Activated CD4-positive, CD25-positive, alpha-beta regulatory T cell treated with anti-CD3 and anti-CD28 coated beads, Interleukin-2, amount 50 U/mL, for 72 hours (primary cell): ENCODE results near the gene RABGGTA.
A peak's percentile ranks its signal among the peaks of the same experiment; 100 is the strongest.

Source experiments
- DNase-seq: peaks from one replicate; pipeline ENCODE4 v3.0.0; 2021

RABGGTA gene, protein sequence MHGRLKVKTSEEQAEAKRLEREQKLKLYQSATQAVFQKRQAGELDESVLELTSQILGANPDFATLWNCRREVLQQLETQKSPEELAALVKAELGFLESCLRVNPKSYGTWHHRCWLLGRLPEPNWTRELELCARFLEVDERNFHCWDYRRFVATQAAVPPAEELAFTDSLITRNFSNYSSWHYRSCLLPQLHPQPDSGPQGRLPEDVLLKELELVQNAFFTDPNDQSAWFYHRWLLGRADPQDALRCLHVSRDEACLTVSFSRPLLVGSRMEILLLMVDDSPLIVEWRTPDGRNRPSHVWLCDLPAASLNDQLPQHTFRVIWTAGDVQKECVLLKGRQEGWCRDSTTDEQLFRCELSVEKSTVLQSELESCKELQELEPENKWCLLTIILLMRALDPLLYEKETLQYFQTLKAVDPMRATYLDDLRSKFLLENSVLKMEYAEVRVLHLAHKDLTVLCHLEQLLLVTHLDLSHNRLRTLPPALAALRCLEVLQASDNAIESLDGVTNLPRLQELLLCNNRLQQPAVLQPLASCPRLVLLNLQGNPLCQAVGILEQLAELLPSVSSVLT

DNA sequence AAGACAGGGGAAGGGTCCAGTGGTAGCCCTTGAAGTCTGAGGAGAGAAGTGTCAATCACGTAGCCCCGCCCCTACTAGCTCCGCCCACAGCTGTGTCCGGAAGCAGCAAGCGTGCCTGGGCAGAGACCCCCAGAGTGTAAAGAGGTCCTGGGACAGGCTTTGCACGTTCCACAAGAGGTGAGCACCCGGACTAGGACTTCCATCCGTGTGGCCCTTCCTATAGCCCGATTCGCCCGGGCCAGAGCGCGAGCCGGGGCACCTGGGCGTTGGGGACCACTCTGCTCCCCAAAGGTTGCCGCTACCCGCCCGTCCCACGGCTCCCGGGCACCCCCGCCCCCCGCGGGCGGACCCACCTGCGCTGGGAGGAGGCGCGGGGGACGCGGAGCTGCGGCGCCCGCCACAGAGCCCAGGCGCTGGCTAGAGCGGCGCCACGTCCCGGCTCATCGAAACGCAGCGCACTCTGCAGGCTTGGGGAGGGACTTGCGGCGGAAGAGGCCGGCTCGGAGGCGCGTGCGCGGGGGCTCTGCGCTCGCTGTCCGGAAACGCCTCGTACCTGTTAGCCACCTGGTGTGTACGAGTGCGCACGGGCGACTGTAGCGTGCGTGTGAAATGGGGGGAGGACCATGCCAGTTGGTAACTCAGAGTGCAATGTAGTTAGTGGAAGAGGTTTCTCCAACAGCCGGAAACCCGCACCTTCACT, at the start of gene RABGGTA:
RABGGTA (minus strand) TSS at position 464 of the 700 bp plus-strand sequence. CDS start 482 bp downstream, outside the sequence.
- peak; percentile 88 for DNase-seq

DNA sequence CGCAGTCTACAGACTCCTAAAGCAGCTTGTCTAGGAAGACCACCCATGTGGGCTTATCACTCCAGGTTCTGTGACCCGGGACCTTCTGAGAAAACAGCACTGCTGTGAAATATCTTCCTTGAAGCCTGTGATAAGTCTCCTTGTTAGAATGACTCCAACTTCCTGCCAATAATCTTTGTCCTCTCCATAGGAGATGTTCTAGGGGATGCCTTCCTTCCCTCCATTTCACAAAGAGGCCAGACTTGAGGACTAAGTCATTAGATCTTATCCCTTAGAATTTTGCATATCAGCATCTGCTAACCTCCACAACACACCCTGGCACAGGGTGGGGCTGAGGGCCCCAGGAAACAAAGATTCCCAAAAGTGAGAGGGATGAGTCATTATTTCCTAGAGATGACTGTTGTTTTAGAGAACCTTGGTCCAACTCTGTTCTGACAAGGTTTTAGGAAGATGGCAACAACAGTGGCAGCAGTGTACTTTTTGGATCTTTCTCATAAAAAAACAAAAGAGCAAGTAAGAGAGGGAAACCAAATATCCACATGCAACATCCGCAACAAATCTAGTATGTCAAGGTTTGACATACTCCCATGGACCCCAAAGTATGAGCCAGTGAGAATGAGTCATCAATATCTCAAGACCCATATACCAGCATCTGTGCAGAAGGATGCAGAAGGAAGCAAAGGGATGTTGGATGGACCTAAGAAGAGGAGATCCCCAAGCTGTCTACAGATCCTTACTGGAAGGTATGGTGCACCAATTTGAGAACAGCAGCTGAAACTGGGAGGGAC, 45.9 kb upstream of the RABGGTA start:
- no peak for DNase-seq

DNA sequence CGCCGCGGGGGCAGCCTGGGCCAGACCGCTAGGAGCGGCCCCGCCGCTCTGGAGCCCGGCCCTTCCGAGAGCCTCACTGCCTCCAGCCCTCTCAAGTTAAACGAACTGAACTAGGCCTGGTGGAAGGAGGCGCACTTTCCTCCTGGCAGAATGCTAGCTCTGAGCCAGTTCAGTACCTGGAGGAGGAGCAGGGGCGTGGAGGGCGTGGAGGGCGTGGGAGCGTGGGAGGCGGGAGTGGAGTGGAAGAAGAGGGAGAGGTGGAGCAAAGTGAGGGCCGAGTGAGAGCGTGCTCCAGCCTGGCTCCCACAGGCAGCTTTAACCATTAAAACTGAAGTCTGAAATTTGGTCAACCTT, 45.2 kb upstream of the RABGGTA start:
- DNase-seq: no peak

DNA sequence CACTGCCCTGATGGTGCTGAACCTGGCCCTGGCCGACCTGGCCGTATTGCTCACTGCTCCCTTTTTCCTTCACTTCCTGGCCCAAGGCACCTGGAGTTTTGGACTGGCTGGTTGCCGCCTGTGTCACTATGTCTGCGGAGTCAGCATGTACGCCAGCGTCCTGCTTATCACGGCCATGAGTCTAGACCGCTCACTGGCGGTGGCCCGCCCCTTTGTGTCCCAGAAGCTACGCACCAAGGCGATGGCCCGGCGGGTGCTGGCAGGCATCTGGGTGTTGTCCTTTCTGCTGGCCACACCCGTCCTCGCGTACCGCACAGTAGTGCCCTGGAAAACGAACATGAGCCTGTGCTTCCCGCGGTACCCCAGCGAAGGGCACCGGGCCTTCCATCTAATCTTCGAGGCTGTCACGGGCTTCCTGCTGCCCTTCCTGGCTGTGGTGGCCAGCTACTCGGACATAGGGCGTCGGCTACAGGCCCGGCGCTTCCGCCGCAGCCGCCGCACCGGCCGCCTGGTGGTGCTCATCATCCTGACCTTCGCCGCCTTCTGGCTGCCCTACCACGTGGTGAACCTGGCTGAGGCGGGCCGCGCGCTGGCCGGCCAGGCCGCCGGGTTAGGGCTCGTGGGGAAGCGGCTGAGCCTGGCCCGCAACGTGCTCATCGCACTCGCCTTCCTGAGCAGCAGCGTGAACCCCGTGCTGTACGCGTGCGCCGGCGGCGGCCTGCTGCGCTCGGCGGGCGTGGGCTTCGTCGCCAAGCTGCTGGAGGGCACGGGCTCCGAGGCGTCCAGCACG, 44.6 kb upstream of the RABGGTA start:
- DNase-seq: no peak

DNA sequence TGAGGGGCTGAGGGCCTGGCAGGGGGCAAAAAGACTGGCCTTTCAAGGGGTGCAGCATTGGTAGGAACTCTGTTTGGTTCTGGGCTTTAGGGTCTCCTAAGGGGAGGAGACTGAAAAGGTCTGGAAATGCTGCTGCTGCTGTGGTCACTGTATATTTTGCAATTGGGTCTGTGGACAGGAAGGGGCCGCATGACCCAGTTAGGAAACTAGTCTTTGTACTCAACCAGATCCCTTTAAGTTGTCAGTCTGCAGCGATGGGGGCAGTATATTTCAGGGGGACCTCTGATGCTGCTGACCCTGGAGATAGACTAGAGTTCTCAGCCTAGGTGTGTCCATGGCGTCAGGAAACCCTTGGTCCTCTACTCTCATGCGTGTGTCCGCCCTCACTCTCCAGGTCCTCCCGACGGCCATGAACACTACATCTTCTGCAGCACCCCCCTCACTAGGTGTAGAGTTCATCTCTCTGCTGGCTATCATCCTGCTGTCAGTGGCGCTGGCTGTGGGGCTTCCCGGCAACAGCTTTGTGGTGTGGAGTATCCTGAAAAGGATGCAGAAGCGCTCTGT, 43.9 kb upstream of the RABGGTA start:
- DNase-seq: no peak

DNA sequence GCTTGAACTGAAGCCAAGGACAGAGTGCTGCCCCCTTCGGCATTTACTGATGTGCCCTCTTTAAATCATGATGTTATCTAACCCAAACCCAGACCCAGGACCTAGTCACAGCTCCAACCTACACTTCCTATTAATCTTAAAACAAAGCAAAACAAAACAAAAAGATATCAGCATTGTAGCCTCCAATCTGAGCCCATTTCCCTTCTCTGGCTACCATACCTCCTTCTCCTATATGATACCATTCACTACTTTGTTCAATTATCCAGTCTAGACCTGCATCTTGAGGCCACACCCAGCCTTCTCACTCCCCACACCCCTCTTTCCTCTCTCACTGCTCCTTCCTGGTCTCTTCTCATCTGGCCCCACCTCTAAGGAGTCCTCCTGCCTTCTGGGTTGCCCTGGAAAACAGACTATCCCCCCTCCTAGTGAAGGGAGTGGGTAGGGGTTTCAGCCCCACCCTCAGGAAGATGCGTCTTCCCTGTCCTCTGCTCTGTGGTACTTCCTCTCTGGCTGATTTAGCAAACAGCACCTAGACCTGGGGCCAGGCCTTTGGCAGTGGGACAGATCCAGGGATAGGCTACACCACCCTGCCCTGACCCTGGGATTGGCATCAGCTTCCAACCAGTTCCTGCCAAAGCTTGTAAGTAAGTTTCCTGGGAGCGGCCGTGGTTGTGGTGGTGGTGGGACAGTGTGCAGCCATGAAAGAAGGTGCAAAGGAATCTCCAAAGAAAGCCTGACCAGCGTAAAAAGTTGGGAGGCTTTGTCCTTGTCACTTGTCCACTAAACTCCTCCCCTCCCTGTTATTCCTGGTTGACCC, 43.2 kb upstream of the RABGGTA start:
- no peak for DNase-seq

DNA sequence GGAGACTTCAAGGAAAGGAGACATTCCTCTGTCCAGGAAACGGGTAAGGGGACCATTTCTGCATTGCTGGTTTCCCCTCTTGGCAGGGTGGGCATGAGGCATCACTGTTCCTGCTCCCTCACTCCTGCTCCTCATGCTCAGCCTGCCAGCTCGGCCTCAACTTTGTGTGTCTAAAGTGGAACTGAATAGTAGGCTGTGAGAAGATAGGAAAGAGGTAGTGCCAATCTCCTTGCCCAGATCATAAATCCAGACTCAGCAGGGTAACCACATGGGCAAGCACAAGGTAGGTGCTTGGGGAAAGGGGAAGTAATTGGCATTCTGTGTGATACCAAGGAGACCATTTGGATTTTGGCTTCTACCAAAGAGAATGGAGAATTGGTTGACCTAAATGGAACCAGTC, 42.5 kb upstream of the RABGGTA start:
- no peak for DNase-seq

DNA sequence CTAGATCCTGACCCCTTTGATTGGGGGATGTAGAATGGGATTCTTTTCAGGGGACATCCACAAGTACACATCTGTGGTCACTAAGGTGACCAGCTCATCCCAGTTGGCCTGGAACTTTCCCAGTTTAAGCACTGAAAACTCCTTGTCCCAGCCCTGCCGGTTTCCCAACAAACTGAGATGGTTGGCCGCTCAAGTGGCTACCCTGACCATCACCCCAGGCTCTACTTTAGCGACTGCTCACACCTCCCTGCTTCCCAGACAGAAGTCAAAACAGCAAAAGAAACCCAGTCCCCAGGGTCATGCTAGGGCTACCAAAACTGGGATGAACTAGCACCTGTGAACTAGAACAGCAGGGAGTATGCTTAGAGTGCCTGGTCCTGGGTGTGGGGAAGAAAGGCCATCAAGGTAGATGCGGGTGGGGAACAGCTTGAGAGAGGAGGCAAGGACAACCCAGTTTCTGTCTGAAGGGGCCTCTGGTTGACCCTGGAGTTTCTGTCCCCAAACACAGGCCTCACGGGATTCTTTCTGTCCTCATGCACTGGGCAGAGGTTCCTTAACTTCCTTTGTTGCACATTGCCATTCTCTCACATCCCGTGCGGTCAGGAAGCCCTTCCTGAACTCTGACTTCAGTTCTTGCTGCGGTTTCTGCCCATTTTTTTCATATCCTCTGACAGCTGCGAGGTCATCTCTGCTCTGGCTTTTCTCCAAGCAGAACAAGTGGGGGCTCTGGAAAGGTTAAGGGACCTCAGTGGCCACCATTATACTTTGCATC, 41.5 kb upstream of the RABGGTA start:
- no peak for DNase-seq

DNA sequence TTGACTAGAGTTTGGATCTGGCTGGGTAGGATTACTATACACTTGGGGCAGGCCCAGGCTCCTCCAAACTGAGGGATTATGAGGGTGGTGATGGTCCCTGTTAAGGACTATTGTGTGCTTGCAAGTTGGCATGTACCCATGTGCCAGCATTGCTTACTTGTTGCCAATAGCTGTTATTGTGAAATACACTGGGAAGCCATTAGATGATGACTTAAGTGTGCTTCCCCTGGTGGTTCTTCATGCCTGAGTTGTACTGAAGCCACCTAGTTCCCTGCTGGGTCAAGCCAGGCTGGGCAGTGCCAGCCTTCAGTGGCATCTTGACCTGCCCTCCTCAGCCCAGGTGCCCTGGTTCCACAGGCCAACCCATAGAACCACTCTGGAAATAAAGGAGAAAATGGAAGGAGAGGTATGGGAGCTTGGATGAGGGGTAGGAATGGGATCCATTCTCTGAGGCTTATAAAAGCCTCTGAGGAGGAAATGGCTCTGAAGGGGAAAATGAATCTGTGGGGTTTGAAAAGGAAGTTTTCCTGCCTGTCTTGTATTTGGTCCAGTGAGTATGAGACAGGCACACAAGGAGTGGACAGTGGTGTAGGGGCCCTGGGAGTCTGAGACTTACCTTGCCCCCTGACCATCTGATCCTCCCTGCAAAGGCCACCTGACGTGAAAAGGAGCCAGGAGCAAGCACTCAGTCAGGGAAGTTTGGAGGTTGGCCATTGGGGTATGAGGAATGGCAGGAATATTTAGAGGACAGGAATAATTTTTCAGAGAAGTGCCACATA, 40.6 kb upstream of the RABGGTA start:
- DNase-seq: no peak

DNA sequence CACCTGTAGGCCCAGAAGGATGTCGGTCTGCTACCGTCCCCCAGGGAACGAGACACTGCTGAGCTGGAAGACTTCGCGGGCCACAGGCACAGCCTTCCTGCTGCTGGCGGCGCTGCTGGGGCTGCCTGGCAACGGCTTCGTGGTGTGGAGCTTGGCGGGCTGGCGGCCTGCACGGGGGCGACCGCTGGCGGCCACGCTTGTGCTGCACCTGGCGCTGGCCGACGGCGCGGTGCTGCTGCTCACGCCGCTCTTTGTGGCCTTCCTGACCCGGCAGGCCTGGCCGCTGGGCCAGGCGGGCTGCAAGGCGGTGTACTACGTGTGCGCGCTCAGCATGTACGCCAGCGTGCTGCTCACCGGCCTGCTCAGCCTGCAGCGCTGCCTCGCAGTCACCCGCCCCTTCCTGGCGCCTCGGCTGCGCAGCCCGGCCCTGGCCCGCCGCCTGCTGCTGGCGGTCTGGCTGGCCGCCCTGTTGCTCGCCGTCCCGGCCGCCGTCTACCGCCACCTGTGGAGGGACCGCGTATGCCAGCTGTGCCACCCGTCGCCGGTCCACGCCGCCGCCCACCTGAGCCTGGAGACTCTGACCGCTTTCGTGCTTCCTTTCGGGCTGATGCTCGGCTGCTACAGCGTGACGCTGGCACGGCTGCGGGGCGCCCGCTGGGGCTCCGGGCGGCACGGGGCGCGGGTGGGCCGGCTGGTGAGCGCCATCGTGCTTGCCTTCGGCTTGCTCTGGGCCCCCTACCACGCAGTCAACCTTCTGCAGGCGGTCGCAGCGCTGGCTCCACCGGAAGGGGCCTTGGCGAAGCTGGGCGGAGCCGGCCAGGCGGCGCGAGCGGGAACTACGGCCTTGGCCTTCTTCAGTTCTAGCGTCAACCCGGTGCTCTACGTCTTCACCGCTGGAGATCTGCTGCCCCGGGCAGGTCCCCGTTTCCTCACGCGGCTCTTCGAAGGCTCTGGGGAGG, 39.5 kb upstream of the RABGGTA start, which contains the start of gene LTB4R:
LTB4R (plus strand) TSS at position 857 of the 959 bp plus-strand sequence. CDS start 4,150 bp downstream, outside the sequence.
- peak; percentile 73 for DNase-seq

DNA sequence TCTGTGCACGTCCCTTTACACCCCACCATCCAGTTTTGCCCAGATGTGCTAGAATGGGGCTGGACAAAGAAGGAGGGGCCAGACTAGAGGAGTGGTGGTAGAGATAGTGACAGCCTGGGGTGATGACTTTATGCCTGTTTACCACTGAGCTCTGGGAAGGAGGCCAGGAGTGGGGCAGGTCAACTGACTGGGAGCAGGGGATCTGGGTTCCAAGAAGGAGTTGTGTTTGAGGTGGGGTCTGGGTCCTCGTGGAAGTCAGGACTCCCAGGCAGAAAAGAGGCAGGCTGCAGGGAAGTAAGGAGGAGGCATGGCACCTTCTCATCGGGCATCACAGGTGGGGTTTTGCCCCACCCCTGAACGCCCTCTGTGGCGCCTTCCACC, 38.9 kb upstream of the RABGGTA start:
- DNase-seq: no peak

DNA sequence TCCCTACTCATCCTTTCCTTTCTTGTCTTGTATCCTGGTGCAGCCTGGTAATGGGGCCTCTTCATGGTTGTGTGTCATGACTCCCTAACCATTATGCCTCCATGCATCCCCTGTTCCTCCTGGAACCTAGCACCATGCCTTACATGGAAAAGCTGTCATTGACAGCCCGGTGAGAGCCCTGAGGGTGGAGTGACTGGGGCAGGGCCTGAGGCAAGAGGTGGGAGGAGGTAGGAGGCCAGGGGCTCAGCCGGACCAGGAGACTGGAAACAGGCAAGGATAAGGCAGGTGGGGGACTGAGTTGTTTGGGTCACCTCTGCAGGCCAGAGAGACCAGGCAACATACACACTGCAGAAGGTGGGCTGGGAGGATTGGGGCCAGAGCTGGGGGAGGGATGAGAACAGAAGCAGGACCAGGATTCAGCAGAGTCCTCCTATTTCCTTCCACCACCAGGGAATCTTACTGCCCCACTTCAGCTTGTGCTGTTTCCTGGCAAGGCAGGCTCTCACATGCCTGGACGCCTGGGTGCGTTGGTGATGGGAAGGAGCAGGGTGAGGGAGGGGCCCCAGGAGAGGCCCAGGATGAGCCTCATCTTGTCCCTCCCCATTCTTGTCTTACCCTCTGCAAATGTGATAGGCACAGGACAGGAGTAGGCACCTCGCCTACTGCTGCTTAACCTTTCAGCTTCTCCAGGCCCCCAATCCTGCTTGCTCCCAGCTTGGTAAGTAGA, 38.3 kb upstream of the RABGGTA start, which contains the start of gene LTB4R2:
LTB4R2 (plus strand) TSS at position 603 of the 727 bp plus-strand sequence. CDS start 525 bp downstream, outside the sequence.
- no peak for DNase-seq

DNA sequence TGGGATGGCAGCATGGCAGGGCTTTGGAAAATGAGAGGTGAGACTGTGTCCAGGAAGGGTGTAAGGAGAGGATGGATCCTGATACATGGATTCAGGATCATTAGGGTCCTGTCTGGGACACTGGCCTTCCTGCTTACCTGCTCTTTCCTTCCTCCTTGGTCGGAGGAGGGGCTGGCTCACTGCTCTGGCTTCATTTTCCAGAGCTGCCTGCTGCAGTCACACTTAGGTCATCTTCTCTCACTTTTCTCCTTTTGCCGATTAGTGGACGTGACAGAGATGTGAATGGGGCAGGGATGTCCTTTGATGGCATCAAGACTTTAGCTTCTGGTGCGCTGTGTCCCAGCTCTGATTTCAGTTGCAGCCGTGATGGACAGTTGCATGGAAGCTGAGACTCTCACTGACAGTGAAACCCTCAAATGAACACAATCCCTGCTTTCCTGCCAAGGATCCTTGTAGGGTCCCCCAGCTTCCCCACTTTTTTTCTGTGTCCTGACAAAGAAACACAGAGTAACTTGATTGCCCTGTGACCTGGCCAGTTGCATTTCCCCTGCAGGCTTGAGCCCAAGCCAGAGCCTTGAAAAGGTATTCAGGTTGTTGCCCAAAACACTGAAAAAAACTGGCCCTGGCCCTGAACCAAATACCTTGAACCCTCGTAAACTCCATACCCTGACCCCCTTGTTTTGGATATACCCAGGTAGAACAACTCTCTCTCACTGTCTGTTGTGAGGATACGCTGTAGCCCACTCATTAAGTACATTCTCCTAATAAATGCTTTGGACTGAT, 37.1 kb upstream of the RABGGTA start:
- no peak for DNase-seq

DNA sequence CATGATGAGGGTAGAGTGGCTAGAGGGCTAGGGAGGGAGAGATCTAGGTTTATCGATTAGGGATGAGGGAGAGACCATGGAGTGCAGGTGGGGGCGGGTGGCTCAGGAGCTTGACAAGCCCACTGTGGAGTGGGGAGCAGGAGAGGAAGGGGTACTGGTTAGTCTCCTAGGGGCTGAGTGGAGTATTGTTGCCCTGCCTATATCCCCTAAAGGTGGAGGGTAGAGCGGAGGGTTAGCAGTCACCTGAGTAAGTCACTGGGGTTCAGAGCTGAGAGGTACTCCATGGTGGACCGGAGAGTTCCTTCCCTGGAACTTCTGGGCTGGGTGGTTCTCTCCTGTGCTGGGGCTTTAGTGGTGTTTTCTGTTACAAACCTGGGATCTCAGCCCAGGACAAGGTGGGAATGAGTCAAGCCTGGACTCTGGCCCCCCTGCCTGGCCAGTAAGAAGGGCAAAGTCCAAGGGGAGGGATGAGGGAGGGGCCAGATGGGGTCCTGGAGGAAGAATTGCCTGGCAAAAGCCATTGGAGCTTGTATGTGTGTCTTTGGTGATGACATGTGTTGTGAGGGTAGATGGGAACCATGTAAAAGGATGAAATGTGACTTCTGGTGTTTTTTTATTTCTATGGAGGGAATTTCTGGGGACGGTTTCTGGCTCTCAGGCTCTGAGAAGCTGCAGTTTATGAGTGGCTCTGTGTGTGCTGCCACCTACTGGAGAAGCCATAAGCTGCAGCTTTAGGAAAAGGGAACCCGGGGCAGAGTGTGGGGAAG, 36.4 kb upstream of the RABGGTA start, which contains the start of gene CIDEB:
CIDEB (minus strand) TSS at position 403 of the 767 bp plus-strand sequence; CDS start at position 284, 119 bp downstream.
- peak; percentile 53 for DNase-seq

DNA sequence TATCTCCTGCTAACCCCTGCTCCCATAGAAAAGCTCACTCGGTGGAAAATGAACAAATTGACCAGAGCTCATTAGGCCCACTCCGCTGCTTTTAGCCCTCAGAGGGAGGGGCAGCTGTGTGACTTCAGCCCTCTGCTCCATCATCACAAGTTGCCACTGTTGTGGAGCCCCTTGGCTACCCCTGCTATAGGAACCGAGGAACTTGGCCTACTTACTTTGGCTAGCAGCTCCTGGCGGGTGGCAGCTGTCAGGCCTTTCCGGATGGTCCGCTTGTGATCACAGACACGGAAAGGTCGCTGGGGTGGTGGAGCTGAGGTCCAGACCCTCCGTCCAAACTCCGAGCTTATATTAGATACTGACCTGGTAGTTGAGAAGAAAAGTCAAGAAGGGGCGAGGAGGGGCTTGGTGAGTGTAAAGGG, 35.8 kb upstream of the RABGGTA start:
- DNase-seq: no peak

DNA sequence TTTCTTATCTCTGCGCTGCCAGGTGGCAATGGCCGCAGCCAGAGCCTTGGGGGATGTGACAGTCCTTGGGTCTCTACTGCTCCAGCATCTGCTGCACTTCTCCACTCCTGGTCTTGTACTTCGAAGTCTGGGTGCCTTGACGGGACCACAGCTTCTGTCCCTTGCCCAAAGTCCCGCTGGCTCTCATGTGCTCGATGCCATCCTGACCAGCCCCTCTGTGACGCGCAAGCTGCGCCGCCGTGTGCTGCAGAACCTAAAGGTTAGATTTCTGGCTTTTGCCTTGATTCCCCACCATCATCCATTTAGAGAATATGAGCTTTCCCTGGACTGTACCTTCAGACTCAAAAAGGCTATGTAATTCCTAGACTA, 32.6 kb upstream of the RABGGTA start:
- no peak for DNase-seq
